Endometrium (tissue), 2 donors: ENCODE data around the gene PDLIM1.

Experiments
- FAIRE-seq: peaks from 2 replicates; lab custom pipeline; 2012; peaks lifted over from hg19 to GRCh38; lab: Jason Lieb, UNC
- donor health status: control.
- donor health status: control.

Gene PDLIM1

GRCh38 chr10:95288303-95288702 is 2.5 kb downstream of the PDLIM1 start:
- FAIRE-seq: no peak

GRCh38 chr10:95287281-95287680 is 3.5 kb downstream of the PDLIM1 start:
- FAIRE-seq: no peak

- FAIRE-seq: no peak
Measured at GRCh38 chr10:95286707-95287106, 4.1 kb downstream of the PDLIM1 start.

GRCh38 chr10:95285556-95285955 is 5.2 kb downstream of the PDLIM1 start:
- no peak for FAIRE-seq

GRCh38 chr10:95284807-95285206 is 6.0 kb downstream of the PDLIM1 start:
- FAIRE-seq: no peak

GRCh38 chr10:95282107-95282506 is 8.7 kb downstream of the PDLIM1 start:
- no peak for FAIRE-seq

- FAIRE-seq: no peak
Measured at GRCh38 chr10:95281206-95281605, 9.6 kb downstream of the PDLIM1 start.

GRCh38 chr10:95280637-95281036 is 10.2 kb downstream of the PDLIM1 start:
- no peak for FAIRE-seq

- FAIRE-seq: no peak
Measured at GRCh38 chr10:95279042-95279820, 11.6 kb downstream of the PDLIM1 start.

GRCh38 chr10:95278061-95278988 is 12.5 kb downstream of the PDLIM1 start:
- FAIRE-seq: no peak

- FAIRE-seq: no peak
Measured at GRCh38 chr10:95277614-95278013, 13.2 kb downstream of the PDLIM1 start.

- FAIRE-seq: no peak
Measured at GRCh38 chr10:95277201-95277570, 13.6 kb downstream of the PDLIM1 start.

GRCh38 chr10:95276367-95277200 is 14.2 kb downstream of the PDLIM1 start:
- no peak for FAIRE-seq

- no peak for FAIRE-seq
Measured at GRCh38 chr10:95275726-95276366, 15.0 kb downstream of the PDLIM1 start.

- FAIRE-seq: no peak
Measured at GRCh38 chr10:95273393-95274312, 17.1 kb downstream of the PDLIM1 start.

GRCh38 chr10:95268438-95268837 is 22.4 kb downstream of the PDLIM1 start:
- FAIRE-seq: no peak

- no peak for FAIRE-seq
Measured at GRCh38 chr10:95267251-95267650, 23.6 kb downstream of the PDLIM1 start.

- FAIRE-seq: no peak
Measured at GRCh38 chr10:95266674-95267095, 24.1 kb downstream of the PDLIM1 start.

- no peak for FAIRE-seq
Measured at GRCh38 chr10:95265572-95265971, 25.2 kb downstream of the PDLIM1 start.

- no peak for FAIRE-seq
Measured at GRCh38 chr10:95264227-95265051, 26.4 kb downstream of the PDLIM1 start.
